GM12801 (cell line): Measurements from ENCODE around the gene COBL.

Source experiments
- CTCF ChIP-seq: IDR thresholded peaks from one replicate; pipeline ENCODE4 v1.5.1; 2011; ENCODE audit warnings: control low read depth; ENCODE audit not compliant: insufficient read length; ENCODE audit errors: extremely low read depth

Gene COBL

GRCh38 chr7:51255036-51255435, 61.6 kb downstream of the COBL start:
- no peak for TF ChIP-seq CTCF

GRCh38 chr7:51253157-51253556, 63.5 kb downstream of the COBL start:
- no peak for TF ChIP-seq CTCF

GRCh38 chr7:51251290-51251689, 65.3 kb downstream of the COBL start:
- TF ChIP-seq CTCF: no peak

GRCh38 chr7:51250512-51250911, 66.1 kb downstream of the COBL start:
- TF ChIP-seq CTCF: no peak

- TF ChIP-seq CTCF: no peak
Observed at GRCh38 chr7:51249991-51250390, 66.6 kb downstream of the COBL start.

GRCh38 chr7:51249187-51249945, 67.2 kb downstream of the COBL start:
- no peak for TF ChIP-seq CTCF

- no peak for TF ChIP-seq CTCF
Observed at GRCh38 chr7:51246258-51247245, 70.1 kb downstream of the COBL start.
